ENCODE data around the gene GSDMA.
A peak's percentile ranks its signal among the peaks of the same experiment; 100 is the strongest.

The GSDMA gene

DNA sequence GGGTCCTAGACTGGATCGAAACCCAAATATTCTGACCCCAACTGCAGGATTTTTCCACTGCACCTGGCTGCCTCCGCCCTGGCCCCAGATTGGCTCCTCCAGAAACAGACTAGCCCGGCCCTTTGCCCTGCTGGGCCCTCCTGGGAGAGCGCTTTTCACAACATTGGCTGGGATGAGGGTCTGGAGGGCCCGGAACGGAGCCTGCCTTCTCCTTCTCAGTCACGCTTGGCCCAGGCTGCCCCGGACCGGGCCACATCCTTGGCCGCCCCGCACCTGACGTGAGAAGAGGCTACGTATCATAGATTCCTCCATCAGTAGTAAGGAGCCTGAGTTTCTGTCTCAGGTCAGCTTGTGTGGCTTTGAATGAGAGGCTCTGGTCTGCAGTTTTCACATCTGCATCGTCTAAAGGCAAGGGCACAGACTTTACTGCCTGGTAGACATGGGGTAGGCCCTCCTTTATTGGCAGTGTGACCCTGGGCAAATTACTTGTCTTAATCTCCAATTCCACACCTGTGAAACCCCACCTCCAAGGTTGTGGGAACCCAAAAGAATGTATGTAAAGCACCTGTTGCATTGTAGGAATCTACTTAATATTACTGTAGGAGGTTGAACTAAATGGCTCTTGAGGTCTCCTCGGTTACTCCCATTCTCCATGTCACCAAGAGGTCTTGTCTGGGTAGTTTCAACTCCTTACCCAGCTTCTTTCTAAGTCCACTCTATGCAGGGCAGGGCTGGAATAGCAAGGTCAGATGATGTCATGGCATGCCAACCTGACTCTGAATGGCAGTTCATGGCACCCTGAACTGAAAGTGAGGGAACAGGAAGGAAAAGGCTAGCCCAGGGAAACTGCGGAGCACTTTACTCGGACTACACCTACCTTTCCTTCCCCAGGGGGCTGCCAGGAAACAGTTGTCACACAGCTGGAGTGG lies 34.6 kb upstream of the GSDMA start:
- Mint-ChIP-seq H3K36me3 (ENCODE audit: low read depth) (peaks cover 6% of the 10 kb centered on the region), H3K27ac (peak overlapping the region; percentile 87 to 95 (median 94)), H3K4me1 (peaks cover 37% of the 10 kb centered on the region), H3K27me3 (ENCODE audit: low read depth) (no peaks in the 10 kb centered on the region), H3K9me3 (no peaks in the 10 kb centered on the region), H3K4me3 (peak overlapping the region; percentile 89 to 92 (median 91))
- TF ChIP-seq, protein P1, sequence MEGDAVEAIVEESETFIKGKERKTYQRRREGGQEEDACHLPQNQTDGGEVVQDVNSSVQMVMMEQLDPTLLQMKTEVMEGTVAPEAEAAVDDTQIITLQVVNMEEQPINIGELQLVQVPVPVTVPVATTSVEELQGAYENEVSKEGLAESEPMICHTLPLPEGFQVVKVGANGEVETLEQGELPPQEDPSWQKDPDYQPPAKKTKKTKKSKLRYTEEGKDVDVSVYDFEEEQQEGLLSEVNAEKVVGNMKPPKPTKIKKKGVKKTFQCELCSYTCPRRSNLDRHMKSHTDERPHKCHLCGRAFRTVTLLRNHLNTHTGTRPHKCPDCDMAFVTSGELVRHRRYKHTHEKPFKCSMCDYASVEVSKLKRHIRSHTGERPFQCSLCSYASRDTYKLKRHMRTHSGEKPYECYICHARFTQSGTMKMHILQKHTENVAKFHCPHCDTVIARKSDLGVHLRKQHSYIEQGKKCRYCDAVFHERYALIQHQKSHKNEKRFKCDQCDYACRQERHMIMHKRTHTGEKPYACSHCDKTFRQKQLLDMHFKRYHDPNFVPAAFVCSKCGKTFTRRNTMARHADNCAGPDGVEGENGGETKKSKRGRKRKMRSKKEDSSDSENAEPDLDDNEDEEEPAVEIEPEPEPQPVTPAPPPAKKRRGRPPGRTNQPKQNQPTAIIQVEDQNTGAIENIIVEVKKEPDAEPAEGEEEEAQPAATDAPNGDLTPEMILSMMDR (IDR thresholded peaks at IDR 0.05; ENCODE audit: unreplicated experiment in 3 of 3): no peak

DNA sequence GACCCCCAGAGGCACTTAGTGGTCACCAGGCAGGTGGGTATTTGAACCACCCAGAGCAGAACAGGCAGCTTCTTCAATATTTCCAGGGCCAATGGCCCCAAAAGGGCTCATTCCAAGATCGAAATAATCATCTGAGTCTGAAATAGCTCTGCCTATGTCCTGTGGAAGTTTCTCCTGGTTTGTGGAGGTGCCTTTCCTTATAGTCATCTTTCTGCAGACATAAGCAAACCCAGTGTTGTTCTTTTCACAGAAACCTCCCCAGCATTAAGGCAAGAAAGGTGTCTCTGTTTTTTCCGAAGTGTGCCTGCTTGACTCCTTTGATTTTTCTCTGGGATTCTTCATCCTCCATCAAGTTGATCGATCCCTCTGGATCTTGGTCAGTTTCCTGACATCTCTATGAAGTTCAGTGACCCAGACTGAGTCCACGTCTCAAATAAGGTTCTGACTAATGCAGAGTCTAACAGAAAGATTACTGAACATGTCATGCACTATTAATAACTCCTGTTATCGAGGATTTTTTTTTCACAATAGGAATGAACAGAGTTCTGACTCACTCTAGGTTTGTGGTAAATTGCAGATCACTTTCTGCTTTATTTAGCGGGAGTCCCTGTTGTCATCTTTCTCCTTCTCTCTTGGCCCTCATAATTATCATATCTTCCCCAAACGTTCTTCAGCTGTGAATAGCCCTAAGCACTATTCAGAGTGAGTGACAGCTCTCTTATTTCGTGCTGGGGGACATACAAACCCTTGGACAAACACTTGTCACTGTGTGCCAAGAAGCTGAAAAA lies 33.8 kb upstream of the GSDMA start:
- TF ChIP-seq, protein P1 (IDR thresholded peaks at IDR 0.05; ENCODE audit: unreplicated experiment in 3 of 3): no peak
- Mint-ChIP-seq H3K27me3 (ENCODE audit: low read depth) (no peaks in the 10 kb centered on the region), H3K36me3 (ENCODE audit: low read depth) (peaks cover 4% of the 10 kb centered on the region), H3K4me1 (peaks cover 38% of the 10 kb centered on the region), H3K9me3 (no peaks in the 10 kb centered on the region), H3K27ac (peak overlapping the region; percentile 69 to 94 (median 87)), H3K4me3 (peak overlapping the region; percentile 9 to 67 (median 40))

DNA sequence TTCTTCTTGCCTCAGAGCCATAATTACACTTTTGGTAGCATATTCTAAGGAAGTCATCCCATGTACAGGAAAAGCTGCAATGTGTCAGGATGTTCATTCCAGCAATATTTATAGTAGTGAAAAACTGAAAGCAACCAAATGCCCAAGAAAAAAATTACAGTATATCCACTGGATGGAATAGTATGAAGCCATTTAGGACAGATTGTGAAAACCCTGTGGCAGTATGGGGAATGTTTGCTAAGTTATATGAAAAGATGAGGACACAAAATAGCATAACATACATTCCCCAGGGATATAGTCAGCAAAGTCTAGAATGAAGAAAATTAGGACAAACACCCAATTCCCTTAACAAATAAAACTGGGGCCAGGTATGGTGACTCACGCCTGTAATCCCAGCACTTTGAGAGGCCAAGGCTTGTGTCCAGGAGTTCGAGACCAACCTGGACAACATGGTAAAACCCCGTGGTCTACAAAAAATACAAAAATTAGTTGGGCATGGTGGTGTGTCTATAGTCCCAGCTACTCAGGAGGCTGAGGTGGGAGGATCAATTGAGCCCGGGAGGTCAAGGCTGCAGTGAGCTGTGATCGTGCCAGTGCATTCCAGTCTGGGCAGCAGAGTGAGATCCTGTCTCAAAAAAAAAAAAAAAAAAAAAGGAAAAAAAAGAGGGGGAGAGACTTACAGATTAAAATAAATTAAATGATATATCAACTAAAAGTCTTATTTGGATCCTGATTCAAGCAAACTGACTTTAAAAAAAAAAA lies 33.0 kb upstream of the GSDMA start:
- H3K36me3 Mint-ChIP-seq (ENCODE audit: low read depth): no peaks in the 10 kb centered on the region
- H3K27me3 Mint-ChIP-seq (ENCODE audit: low read depth): no peaks in the 10 kb centered on the region
- H3K27ac Mint-ChIP-seq: peak overlapping the region; percentile 50 to 67 (median 56)
- H3K9me3 Mint-ChIP-seq: no peaks in the 10 kb centered on the region
- TF ChIP-seq, protein P1 (IDR thresholded peaks at IDR 0.05; ENCODE audit: unreplicated experiment in 3 of 3): no peak
- H3K4me1 Mint-ChIP-seq: peaks cover 35% of the 10 kb centered on the region
- peak overlapping the region; percentile 9 to 67 (median 40) for H3K4me3 Mint-ChIP-seq

DNA sequence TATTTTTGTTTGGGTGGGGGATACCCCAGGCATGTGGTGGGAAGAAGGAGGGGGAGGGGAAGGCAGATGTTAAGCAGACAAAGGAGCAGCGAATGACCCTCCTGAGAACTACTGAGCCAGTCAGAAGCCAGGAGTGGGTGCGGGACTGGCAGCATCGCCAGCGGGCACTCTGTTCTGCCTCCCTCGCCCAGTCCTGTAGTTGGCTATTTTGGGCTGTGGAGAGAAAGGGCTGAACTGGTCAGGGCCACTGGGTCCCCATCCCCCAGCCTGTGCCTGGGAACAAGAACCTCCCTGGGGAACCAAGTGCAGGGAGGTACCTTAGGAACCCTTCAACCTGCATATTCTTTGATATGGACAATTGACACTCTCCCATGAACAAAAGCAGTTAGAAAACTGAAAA lies 28.9 kb upstream of the GSDMA start:
- Mint-ChIP-seq H3K4me1 (peaks cover 14% of the 10 kb centered on the region), H3K36me3 (ENCODE audit: low read depth) (no peaks in the 10 kb centered on the region), H3K27me3 (ENCODE audit: low read depth) (no peaks in the 10 kb centered on the region), H3K27ac (peak overlapping the region in 1 of 3 experiments; percentile 28), H3K9me3 (no peaks in the 10 kb centered on the region), H3K4me3 (no peak overlapping the region)
- TF ChIP-seq, protein P1 (IDR thresholded peaks at IDR 0.05; ENCODE audit: unreplicated experiment in 3 of 3): no peak

DNA sequence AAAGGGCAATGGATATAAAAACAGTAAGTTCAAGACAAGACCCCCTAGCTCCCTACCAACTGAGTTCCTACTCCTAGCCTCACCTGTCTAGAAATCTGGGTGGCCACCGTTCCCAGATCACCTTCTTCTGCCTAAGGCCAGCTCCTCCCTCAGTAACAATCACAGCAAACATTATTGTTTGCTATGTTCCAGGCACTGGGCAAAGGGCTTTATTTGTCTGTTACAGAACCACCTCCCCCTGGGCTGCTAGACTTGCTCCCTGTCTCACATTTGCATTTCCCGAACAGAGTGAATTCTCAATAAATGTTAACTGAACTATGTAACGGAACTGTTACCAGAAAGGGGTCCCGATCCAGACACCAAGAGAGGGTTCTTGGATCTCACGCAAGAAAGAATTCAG lies 28.5 kb upstream of the GSDMA start:
- peaks cover 14% of the 10 kb centered on the region for H3K4me1 Mint-ChIP-seq
- H3K27me3 Mint-ChIP-seq (ENCODE audit: low read depth): no peaks in the 10 kb centered on the region
- TF ChIP-seq, protein P1 (IDR thresholded peaks at IDR 0.05; ENCODE audit: unreplicated experiment in 3 of 3): no peak
- H3K27ac Mint-ChIP-seq: peak overlapping the region in 1 of 3 experiments; percentile 28
- no peaks in the 10 kb centered on the region for H3K36me3 Mint-ChIP-seq (ENCODE audit: low read depth)
- H3K9me3 Mint-ChIP-seq: no peaks in the 10 kb centered on the region
- no peak overlapping the region for H3K4me3 Mint-ChIP-seq
